ENCODE measurements around the gene CAPZB. TPM values are rescaled to one million over a fixed set of nuclear protein-coding genes. Genes with fewer than 3 reads are reported as not detected.

Gene CAPZB
- total RNA-seq, 1 experiment from 2014 or later, result 345 TPM

- in situ Hi-C loops (cut with HindIII; ENCODE audit: low sequenced_read_pairs), result no loop called here
- no peak for DNase-seq (ENCODE audit: low spot score)
Observed at GRCh38 chr1:19294638-19295037, 190.7 kb downstream of the CAPZB start.

GRCh38 chr1:19289244-19289643 is 196.1 kb downstream of the CAPZB start:
- in situ Hi-C loops (cut with HindIII; ENCODE audit: low sequenced_read_pairs), result no loop called here
- DNase-seq (ENCODE audit: low spot score), result no peak

Other genes with a start within 250 kb of the CAPZB start
- gene EMC1, start 234.0 kb downstream of the CAPZB start, total RNA-seq (2014; rRNA removed; shearing (Covaris generic)), result 63.9 and 65.0 TPM in 2 replicates
- 100 and 101 TPM in 2 replicates for gene MRTO4, start 233.7 kb downstream of the CAPZB start, total RNA-seq (2014; rRNA removed; shearing (Covaris generic))
- gene AKR7A3, start 196.8 kb downstream of the CAPZB start, total RNA-seq (2014; rRNA removed; shearing (Covaris generic)), result not detected in 2 replicates
- gene AKR7A2, start 173.4 kb downstream of the CAPZB start, total RNA-seq (2014; rRNA removed; shearing (Covaris generic)), result 140 and 142 TPM in 2 replicates
- 49.6 and 55.1 TPM in 2 replicates for gene SLC66A1, start 173.2 kb downstream of the CAPZB start, total RNA-seq (2014; rRNA removed; shearing (Covaris generic))
- gene NBL1, start 158.8 kb upstream of the CAPZB start, total RNA-seq (2014; rRNA removed; shearing (Covaris generic)), result 15.8 and 26.2 TPM in 2 replicates
- gene HTR6, start 179.3 kb upstream of the CAPZB start, total RNA-seq (2014; rRNA removed; shearing (Covaris generic)), result 0.14 and 0.62 TPM in 2 replicates

Data from G401 (cell line).